MG63 (cell line): ENCODE results near the gene TBC1D12. TPM values are rescaled to one million over a fixed set of nuclear protein-coding genes. Genes with fewer than 3 reads are reported as not detected.
A peak's percentile ranks its signal among the peaks of the same experiment; 100 is the strongest.
"Not testable (repeated sequence)": the region's sequence is repeated elsewhere in the genome, so short reads cannot be mapped to it uniquely, and the experiment has no call there.

ENCODE experiments used
- DNase-seq: peaks from one replicate; pipeline ENCODE4 v3.0.0-alpha.2; 2020
- H3K27me3 ChIP-seq: fragments of 250-450 bp; sonication (Bioruptor Pico); 2 replicates; pipeline ENCODE4 v1.5.1; 2020; ENCODE audit warnings: mild to moderate bottlenecking, moderate library complexity
- H3K36me3 ChIP-seq: fragments of 250-450 bp; sonication (Bioruptor Pico); 2 replicates; pipeline ENCODE4 v1.5.1; 2020; ENCODE audit warnings: mild to moderate bottlenecking, moderate library complexity
- H3K4me3 ChIP-seq: fragments of 250-450 bp; sonication (Bioruptor Pico); 2 replicates; pipeline ENCODE4 v1.5.1; 2020; ENCODE audit warnings: mild to moderate bottlenecking, moderate library complexity
- H3K9me3 ChIP-seq: fragments of 250-450 bp; sonication (Bioruptor Pico); 2 replicates; pipeline ENCODE4 v1.5.1; 2020; ENCODE audit warnings: mild to moderate bottlenecking, moderate library complexity
- total RNA-seq: library from RNA; depleted of rRNA; stranded (reverse); fragments of >200 nt; shearing (Covaris generic); gene quantifications from 2 replicates; pipeline ENCODE4 v1.2.3, GENCODE V29; 2014; ENCODE audit warnings: low replicate concordance; rRNA removed

The TBC1D12 gene
- 7.2 TPM in 2 replicates for total RNA-seq

DNA sequence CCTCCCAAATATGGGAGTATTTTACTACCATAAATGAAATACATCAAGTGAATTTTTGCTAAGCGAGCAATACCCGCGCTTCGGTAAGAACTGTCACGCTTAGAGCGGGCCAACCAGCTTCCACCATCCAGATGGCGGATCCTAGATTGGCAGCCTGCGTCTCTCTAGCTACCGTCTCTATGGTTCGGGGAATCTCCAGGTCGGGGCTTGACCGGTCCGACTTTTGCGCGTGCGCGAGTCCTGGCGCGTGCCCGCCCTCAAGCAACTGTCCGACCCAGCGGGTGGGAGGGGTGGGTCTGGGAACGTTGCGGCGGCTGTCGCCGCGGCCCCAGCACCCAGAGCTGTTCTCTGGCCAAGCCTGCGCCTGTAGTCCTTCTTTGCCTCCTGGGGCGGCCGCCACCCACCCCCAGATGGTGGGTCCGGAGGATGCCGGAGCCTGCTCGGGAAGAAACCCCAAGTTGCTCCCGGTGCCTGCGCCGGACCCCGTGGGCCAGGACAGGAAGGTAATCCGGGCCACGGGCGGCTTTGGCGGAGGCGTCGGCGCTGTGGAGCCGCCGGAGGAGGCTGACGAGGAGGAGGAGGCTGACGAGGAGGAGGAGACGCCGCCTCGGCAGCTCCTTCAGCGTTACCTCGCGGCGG is at the start of gene TBC1D12:
Gene TBC1D12 (plus strand): TSS at position 338 of the 639 bp plus-strand sequence. CDS start 73 bp downstream, at position 411.
- H3K27me3 ChIP-seq: no peaks in the 10 kb centered on the region
- H3K4me3 ChIP-seq: peak within 1 kb of the TSS; percentile 91
- peak; percentile 92 for DNase-seq
- H3K36me3 ChIP-seq: no peaks in the 10 kb centered on the region
- H3K9me3 ChIP-seq: no peaks in the 10 kb centered on the region

GRCh38 chr10:94353336-94353735 is 49.0 kb upstream of the TBC1D12 start:
- Histone ChIP-seq H3K36me3 (peaks cover 85% of the 10 kb centered on the region), H3K9me3 (no peaks in the 10 kb centered on the region), H3K4me3 (no peak overlapping the region), H3K27me3 (no peaks in the 10 kb centered on the region)
- no peak for DNase-seq

- Histone ChIP-seq H3K4me3 (no peak overlapping the region), H3K27me3 (no peaks in the 10 kb centered on the region), H3K9me3 (no peaks in the 10 kb centered on the region), H3K36me3 (peaks cover 88% of the 10 kb centered on the region)
- DNase-seq: no peak
Observed at GRCh38 chr10:94355841-94356240, 46.5 kb upstream of the TBC1D12 start.

DNA sequence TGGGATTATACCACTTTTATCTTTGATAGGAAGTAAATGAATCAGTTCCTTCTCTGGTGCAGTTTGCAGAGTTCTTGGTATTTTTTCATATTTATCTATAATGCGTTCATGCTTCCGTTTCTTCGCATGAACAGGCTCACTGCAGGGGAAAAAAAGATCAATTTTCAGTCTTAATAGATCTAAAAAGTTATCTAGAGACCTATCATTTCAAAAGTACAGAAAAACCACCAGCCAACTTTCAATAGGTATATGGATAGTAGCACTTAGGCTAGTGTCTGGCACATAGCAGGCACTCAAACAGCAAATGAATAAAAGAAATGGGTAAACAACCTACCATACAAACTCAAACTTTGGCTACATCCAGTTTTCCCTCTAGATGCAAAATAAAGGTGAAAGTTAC is 45.1 kb upstream of the TBC1D12 start:
- H3K9me3 ChIP-seq: no peaks in the 10 kb centered on the region
- no peaks in the 10 kb centered on the region for H3K27me3 ChIP-seq
- DNase-seq: no peak
- H3K4me3 ChIP-seq: no peak overlapping the region
- peaks cover 89% of the 10 kb centered on the region for H3K36me3 ChIP-seq

GRCh38 chr10:94358480-94358879 is 43.9 kb upstream of the TBC1D12 start:
- DNase-seq: peak; percentile 65
- peaks cover 76% of the 10 kb centered on the region for H3K36me3 ChIP-seq
- H3K4me3 ChIP-seq: no peak overlapping the region
- no peaks in the 10 kb centered on the region for H3K27me3 ChIP-seq
- H3K9me3 ChIP-seq: no peaks in the 10 kb centered on the region

DNA sequence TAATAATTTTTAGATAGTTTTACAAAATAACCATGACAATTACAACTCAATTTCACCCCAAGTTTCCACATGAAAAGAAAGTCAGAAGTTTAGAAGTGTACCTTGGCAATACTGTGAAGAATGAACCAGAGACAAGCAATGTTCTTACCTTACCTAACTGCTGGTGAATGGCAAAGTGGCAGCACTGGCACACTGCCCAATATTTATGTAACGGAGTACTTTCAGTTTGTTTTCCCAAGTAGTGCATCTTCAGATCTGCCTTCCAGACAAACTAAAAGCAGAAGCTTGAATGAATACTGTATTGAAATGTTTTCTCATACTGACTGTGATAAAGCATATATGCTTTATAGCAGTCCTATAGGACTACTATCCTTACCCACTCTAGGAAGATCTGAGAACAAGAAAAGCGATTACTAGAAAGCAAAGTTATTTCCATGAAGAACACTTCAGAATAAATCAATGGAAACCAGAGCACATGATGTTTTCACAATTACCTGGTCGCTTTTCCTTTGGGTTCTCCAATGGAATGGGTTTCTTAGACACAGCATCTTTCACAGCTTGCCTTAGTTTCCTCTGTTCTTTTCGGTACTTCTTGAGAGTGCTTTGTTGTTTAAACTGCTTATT is 41.1 kb upstream of the TBC1D12 start:
- peak; percentile 9 for DNase-seq
- Histone ChIP-seq H3K4me3 (peak overlapping the region; percentile 91), H3K27me3 (no peaks in the 10 kb centered on the region), H3K36me3 (peaks cover 48% of the 10 kb centered on the region), H3K9me3 (no peaks in the 10 kb centered on the region)

DNA sequence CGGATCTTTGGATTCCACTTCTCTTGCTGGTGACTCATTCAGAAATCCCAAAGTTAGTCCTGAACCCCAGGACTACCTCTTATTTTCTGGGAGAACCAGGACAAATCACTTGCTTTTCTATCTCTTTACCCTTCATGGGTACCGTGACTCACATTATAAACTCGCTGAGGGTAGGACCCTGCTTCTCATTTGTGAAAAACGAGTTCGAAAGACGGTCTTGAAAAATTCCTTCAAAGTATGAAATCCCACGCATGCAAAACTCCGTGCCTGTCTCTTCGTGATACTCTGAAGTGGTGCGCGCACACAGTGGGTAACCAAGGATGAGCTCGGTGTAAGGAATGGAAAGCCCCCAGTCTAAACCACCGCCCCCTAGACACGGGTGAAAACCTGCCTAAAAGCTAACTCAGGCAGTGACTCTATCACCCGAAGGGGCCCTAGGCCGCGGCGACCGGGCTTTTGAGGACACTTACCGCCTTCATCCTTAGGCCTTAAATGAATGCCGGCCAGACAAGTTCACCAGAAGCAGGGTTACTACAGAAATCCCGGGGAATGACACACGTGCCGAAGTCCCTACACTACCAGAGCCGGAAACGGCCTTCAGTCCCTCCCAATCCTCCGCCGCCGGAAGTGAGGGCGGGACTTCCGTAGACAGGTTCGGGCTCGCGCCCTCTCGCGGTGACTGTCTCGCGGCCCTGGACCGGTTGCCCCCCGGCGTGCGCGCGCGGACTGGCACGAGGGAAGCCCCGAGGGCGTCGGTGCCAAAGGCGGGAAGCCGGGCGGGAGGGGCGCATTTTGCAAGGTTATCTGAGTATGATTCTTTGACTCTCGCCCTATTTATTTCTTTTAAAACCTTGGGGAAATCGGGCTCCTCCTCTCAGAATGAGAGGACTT is 39.7 kb upstream of the TBC1D12 start, which contains the start of gene NOC3L:
Gene NOC3L (minus strand): TSS at position 580 of the 891 bp plus-strand sequence. CDS start 101 bp downstream, at position 479.
- H3K4me3 ChIP-seq: peak within 1 kb of the TSS; percentile 91
- peak; percentile 97 for DNase-seq
- H3K36me3 ChIP-seq: peaks cover 35% of the 10 kb centered on the region
- no peaks in the 10 kb centered on the region for H3K27me3 ChIP-seq
- no peaks in the 10 kb centered on the region for H3K9me3 ChIP-seq

- peak overlapping the region; percentile 91 for H3K4me3 ChIP-seq
- no peaks in the 10 kb centered on the region for H3K9me3 ChIP-seq
- DNase-seq: no peak
- H3K27me3 ChIP-seq: no peaks in the 10 kb centered on the region
- peaks cover 29% of the 10 kb centered on the region for H3K36me3 ChIP-seq
Observed at GRCh38 chr10:94363251-94363565, 39.1 kb upstream of the TBC1D12 start.

GRCh38 chr10:94364482-94364881 is 37.9 kb upstream of the TBC1D12 start:
- H3K4me3 ChIP-seq: no peak overlapping the region
- H3K36me3 ChIP-seq: peaks cover 20% of the 10 kb centered on the region
- DNase-seq: no peak
- no peaks in the 10 kb centered on the region for H3K9me3 ChIP-seq
- no peaks in the 10 kb centered on the region for H3K27me3 ChIP-seq

GRCh38 chr10:94366382-94366781 is 36.0 kb upstream of the TBC1D12 start:
- no peak for DNase-seq
- Histone ChIP-seq H3K9me3 (no peaks in the 10 kb centered on the region), H3K4me3 (no peak overlapping the region), H3K27me3 (no peaks in the 10 kb centered on the region), H3K36me3 (peaks cover under 1% of the 10 kb centered on the region)

- Histone ChIP-seq H3K27me3 (no peaks in the 10 kb centered on the region), H3K9me3 (no peaks in the 10 kb centered on the region), H3K36me3 (no peaks in the 10 kb centered on the region), H3K4me3 (no peak overlapping the region)
- no peak for DNase-seq
Observed at GRCh38 chr10:94370501-94370900, 31.8 kb upstream of the TBC1D12 start.

GRCh38 chr10:94375374-94375773 is 27.0 kb upstream of the TBC1D12 start:
- Histone ChIP-seq H3K9me3 (no peaks in the 10 kb centered on the region), H3K27me3 (no peaks in the 10 kb centered on the region), H3K36me3 (no peaks in the 10 kb centered on the region), H3K4me3 (no peak overlapping the region)
- DNase-seq: no peak

DNA sequence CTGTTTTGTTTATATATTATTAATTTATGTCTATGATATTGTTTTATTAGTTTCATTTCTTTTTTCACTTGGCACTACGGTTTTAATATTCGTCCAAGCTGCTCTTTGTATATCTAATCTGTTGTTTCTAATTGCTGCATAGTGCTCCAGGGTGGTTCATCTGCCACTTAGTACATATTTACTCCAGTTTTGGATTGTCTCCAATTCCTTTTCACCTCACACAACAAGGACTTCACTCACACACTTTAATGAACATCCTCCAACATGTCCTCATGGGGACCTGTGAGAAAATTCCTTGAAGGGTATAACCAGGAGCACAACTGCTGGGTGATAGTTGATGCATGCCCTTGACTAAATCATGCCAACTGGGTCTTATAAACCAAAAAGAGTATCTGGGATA is 25.5 kb upstream of the TBC1D12 start:
- Histone ChIP-seq H3K36me3 (no peaks in the 10 kb centered on the region), H3K27me3 (no peaks in the 10 kb centered on the region), H3K9me3 (no peaks in the 10 kb centered on the region), H3K4me3 (no peak overlapping the region)
- DNase-seq: no peak

- H3K36me3 ChIP-seq: no peaks in the 10 kb centered on the region
- H3K4me3 ChIP-seq: no peak overlapping the region
- H3K9me3 ChIP-seq: no peaks in the 10 kb centered on the region
- H3K27me3 ChIP-seq: no peaks in the 10 kb centered on the region
- no peak for DNase-seq
Observed at GRCh38 chr10:94383530-94383929, 18.8 kb upstream of the TBC1D12 start.

DNA sequence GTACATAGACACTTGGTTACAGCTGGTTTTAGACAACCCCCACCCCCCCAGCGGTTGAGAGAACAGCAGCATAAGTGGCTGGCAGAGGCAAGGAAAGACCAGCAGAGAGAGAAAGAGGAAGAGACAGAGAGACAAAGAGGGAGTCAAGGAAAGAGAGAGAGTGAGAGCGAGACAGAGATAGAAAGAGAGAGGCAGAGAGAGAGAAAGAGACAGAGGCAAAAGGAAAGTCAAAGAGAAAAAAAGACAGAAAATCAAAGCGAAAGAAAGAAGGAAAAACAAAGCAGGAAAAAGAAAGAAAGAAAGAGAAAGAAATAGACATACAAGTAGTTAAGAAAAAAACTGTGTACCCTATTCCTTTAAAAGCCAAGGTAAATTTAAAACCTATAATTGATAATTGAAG is 16.6 kb upstream of the TBC1D12 start:
- H3K9me3 ChIP-seq, DNase-seq, H3K27me3 ChIP-seq, H3K4me3 ChIP-seq, H3K36me3 ChIP-seq: not testable (repeated sequence)

- H3K27me3 ChIP-seq, DNase-seq, H3K9me3 ChIP-seq, H3K4me3 ChIP-seq, H3K36me3 ChIP-seq: not testable (repeated sequence)
Observed at GRCh38 chr10:94392117-94392516, 10.2 kb upstream of the TBC1D12 start.
